ENCODE measurements around the gene ABI3. TPM values are rescaled to one million over a fixed set of nuclear protein-coding genes. Genes with fewer than 3 reads are reported as not detected.

The ABI3 gene
- total RNA-seq, 1 experiment from 2014 or later = not detected

DNA sequence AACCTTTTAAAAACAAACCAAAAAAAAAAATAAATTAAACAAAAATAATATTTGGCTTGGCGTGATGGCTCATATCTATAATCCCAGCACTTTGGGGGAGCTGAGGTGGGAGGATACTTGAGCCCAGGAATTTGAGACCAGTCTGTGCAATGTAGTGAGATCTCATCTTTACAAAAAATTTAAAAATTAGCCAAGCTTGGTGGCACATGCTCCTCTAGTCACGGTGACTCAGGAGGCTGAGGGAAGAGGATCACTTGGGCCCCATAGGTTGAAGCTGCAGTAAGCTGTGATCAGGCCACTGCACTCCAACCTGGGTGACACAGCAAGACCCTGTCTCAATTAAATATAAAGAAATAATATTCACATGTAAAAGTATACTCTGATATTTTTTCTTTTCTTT is 12.3 kb upstream of the ABI3 start:
- Histone ChIP-seq H3K27me3 (ENCODE audit: control insufficient read depth, insufficient read depth, low read length) (no peaks in the 10 kb centered on the region), H3K4me3 (ENCODE audit: low read depth in 2 of 2, low read length in 2 of 2) (no peak overlapping the region), H3K4me1 (ENCODE audit: control insufficient read depth, insufficient read depth, low read length) (peaks cover 4% of the 10 kb centered on the region; the same call in 1 of the 2 replicates), H3K27ac (ENCODE audit: low read length) (no peak overlapping the region), H3K36me3 (ENCODE audit: control insufficient read depth, insufficient read depth, low read length) (no peaks in the 10 kb centered on the region), H3K9me3 (ENCODE audit: control insufficient read depth, insufficient read depth, low read depth, low read length) (no peaks in the 10 kb centered on the region)
- ChIA-PET POLR2A (interaction anchor here (0.6 kb wide), 1 partner anchor 25 kb away, joined by 6 read pairs; no protein-coding TSS in a partner anchor), CTCF (interaction anchor here (0.6 kb wide), 1 partner anchor 358 kb away, joined by 3 read pairs; no protein-coding TSS in a partner anchor)
- TF ChIP-seq, protein P1, sequence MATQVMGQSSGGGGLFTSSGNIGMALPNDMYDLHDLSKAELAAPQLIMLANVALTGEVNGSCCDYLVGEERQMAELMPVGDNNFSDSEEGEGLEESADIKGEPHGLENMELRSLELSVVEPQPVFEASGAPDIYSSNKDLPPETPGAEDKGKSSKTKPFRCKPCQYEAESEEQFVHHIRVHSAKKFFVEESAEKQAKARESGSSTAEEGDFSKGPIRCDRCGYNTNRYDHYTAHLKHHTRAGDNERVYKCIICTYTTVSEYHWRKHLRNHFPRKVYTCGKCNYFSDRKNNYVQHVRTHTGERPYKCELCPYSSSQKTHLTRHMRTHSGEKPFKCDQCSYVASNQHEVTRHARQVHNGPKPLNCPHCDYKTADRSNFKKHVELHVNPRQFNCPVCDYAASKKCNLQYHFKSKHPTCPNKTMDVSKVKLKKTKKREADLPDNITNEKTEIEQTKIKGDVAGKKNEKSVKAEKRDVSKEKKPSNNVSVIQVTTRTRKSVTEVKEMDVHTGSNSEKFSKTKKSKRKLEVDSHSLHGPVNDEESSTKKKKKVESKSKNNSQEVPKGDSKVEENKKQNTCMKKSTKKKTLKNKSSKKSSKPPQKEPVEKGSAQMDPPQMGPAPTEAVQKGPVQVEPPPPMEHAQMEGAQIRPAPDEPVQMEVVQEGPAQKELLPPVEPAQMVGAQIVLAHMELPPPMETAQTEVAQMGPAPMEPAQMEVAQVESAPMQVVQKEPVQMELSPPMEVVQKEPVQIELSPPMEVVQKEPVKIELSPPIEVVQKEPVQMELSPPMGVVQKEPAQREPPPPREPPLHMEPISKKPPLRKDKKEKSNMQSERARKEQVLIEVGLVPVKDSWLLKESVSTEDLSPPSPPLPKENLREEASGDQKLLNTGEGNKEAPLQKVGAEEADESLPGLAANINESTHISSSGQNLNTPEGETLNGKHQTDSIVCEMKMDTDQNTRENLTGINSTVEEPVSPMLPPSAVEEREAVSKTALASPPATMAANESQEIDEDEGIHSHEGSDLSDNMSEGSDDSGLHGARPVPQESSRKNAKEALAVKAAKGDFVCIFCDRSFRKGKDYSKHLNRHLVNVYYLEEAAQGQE (IDR thresholded peaks at IDR 0.05; ENCODE audit: insufficient read depth in 1 of 2, low read depth in 2 of 2, low read length in 1 of 2) = no peak
- no peak for TF ChIP-seq POLR2AphosphoS5 (IDR thresholded peaks at IDR 0.05; ENCODE audit: low read depth, low read length)
- no peak for TF ChIP-seq SIN3A (IDR thresholded peaks at IDR 0.05; ENCODE audit: borderline replicate concordance, insufficient read depth, low read depth, low read length)
- TF ChIP-seq, protein P2, sequence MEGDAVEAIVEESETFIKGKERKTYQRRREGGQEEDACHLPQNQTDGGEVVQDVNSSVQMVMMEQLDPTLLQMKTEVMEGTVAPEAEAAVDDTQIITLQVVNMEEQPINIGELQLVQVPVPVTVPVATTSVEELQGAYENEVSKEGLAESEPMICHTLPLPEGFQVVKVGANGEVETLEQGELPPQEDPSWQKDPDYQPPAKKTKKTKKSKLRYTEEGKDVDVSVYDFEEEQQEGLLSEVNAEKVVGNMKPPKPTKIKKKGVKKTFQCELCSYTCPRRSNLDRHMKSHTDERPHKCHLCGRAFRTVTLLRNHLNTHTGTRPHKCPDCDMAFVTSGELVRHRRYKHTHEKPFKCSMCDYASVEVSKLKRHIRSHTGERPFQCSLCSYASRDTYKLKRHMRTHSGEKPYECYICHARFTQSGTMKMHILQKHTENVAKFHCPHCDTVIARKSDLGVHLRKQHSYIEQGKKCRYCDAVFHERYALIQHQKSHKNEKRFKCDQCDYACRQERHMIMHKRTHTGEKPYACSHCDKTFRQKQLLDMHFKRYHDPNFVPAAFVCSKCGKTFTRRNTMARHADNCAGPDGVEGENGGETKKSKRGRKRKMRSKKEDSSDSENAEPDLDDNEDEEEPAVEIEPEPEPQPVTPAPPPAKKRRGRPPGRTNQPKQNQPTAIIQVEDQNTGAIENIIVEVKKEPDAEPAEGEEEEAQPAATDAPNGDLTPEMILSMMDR (IDR thresholded peaks at IDR 0.05) = no peak
- TF ChIP-seq TCF7L2 (IDR thresholded peaks at IDR 0.05; ENCODE audit: low read depth, low read length) = no peak
- DNase-seq (ENCODE audit: low read depth, low spot score) (no peak), ATAC-seq (no peak)
- in situ Hi-C loops (cut with HindIII; ENCODE audit: low pct_unique_long_range_greater_than_20kb, low sequenced_read_pairs) (no loop called here), intact Hi-C loops (cut with micrococcal nuclease; ENCODE audit: unreplicated experiment) (no loop called here)
- no TSS peak for BruUV-seq (replicated peaks)

DNA sequence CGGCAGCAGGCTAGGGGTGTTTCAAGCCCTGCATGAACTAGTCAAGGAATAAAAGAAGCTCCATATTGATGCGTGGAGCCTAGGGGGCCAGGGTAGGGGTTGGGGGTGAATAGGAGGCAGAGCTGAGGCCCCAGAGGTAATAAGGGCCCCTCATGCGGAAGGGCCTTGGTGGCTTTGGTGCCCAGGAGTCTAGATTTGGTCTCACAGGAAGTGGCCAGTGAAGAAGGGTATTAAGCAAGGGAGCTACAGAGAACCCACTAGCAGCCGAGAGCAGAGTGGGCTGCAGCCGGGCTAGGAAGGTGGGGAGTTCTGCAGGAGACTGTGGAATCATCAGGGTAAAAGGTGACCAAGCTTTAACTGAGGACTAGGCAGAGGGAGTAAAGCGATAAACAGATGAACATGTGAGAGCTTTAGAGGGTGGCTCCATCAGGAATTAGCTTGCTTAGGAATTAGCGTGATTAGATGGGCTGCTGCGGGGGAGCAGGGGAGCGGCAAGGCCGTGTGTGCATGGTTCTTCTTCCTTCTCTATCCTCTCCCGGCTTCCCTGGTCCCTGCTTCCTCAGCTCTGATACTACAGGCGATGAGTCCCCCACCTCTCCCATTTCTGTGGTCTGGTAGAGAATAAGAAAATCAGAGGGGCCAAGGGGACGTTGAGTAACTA is 10.0 kb upstream of the ABI3 start:
- intact Hi-C loops (cut with micrococcal nuclease; ENCODE audit: unreplicated experiment) (no loop called here), in situ Hi-C loops (cut with HindIII; ENCODE audit: low pct_unique_long_range_greater_than_20kb, low sequenced_read_pairs) (no loop called here)
- ATAC-seq (no peak), DNase-seq (ENCODE audit: low read depth, low spot score) (no peak)
- CTCF ChIA-PET = no interaction called here
- Histone ChIP-seq H3K27me3 (ENCODE audit: control insufficient read depth, insufficient read depth, low read length) (no peaks in the 10 kb centered on the region; the same call in 1 of the 2 replicates), H3K36me3 (ENCODE audit: control insufficient read depth, insufficient read depth, low read length) (no peaks in the 10 kb centered on the region), H3K27ac (ENCODE audit: low read length) (no peak overlapping the region), H3K4me1 (ENCODE audit: control insufficient read depth, insufficient read depth, low read length) (no peaks in the 10 kb centered on the region), H3K9me3 (ENCODE audit: control insufficient read depth, insufficient read depth, low read depth, low read length) (no peaks in the 10 kb centered on the region), H3K4me3 (ENCODE audit: low read depth in 2 of 2, low read length in 2 of 2) (no peak overlapping the region)
- POLR2A ChIA-PET = no interaction called here
- no TSS peak for BruUV-seq (replicated peaks)
- TF ChIP-seq SIN3A (IDR thresholded peaks at IDR 0.05; ENCODE audit: borderline replicate concordance, insufficient read depth, low read depth, low read length) = no peak
- TF ChIP-seq TCF7L2 (IDR thresholded peaks at IDR 0.05; ENCODE audit: low read depth, low read length) = no peak
- TF ChIP-seq POLR2AphosphoS5 (IDR thresholded peaks at IDR 0.05; ENCODE audit: low read depth, low read length) = no peak
- TF ChIP-seq, protein P1 (IDR thresholded peaks at IDR 0.05; ENCODE audit: insufficient read depth in 1 of 2, low read depth in 2 of 2, low read length in 1 of 2) = no peak
- TF ChIP-seq, protein P2 (IDR thresholded peaks at IDR 0.05) = no peak

Data from Panc1 (cell line).